ENCODE data around the gene ZCCHC7.

ZCCHC7 gene

GRCh38 chr9:37336150-37336549, 215.8 kb downstream of the ZCCHC7 start:
- H3K9ac ChIP-seq (ENCODE audit: low read length in 5 of 5): no peak overlapping the region
- H3K27ac ChIP-seq (ENCODE audit: low read depth, low read length): no peak overlapping the region
- H3K4me1 ChIP-seq (ENCODE audit: control insufficient read depth in 5 of 5, insufficient read depth in 5 of 5, low read length in 5 of 5): no peaks in the 10 kb centered on the region
- no peaks in the 10 kb centered on the region for H3K27me3 ChIP-seq (ENCODE audit: control insufficient read depth in 5 of 5, insufficient read depth in 4 of 5, low read length in 5 of 5)
- H3K36me3 ChIP-seq (ENCODE audit: control insufficient read depth in 5 of 5, insufficient read depth in 5 of 5, low read length in 5 of 5): no peaks in the 10 kb centered on the region
- H3K9me3 ChIP-seq (ENCODE audit: control insufficient read depth in 5 of 5, low read length in 5 of 5): no peaks in the 10 kb centered on the region
- H3K4me3 ChIP-seq (ENCODE audit: low read depth in 1 of 5, low read length in 5 of 5): no peak overlapping the region

- no peaks in the 10 kb centered on the region for H3K4me1 ChIP-seq (ENCODE audit: control insufficient read depth in 5 of 5, insufficient read depth in 5 of 5, low read length in 5 of 5)
- H3K4me3 ChIP-seq (ENCODE audit: low read depth in 1 of 5, low read length in 5 of 5): no peak overlapping the region
- H3K27me3 ChIP-seq (ENCODE audit: control insufficient read depth in 5 of 5, insufficient read depth in 4 of 5, low read length in 5 of 5): no peaks in the 10 kb centered on the region
- H3K27ac ChIP-seq (ENCODE audit: low read depth, low read length): no peak overlapping the region
- H3K9ac ChIP-seq (ENCODE audit: low read length in 5 of 5): no peak overlapping the region
- H3K9me3 ChIP-seq (ENCODE audit: control insufficient read depth in 5 of 5, low read length in 5 of 5): no peaks in the 10 kb centered on the region
- H3K36me3 ChIP-seq (ENCODE audit: control insufficient read depth in 5 of 5, insufficient read depth in 5 of 5, low read length in 5 of 5): no peaks in the 10 kb centered on the region
These were observed 217.0 kb downstream of the ZCCHC7 start for GRCh38 chr9:37337301-37337890.

GRCh38 chr9:37338218-37338617, 217.8 kb downstream of the ZCCHC7 start:
- Histone ChIP-seq H3K27ac (ENCODE audit: low read depth, low read length) (no peak overlapping the region), H3K36me3 (ENCODE audit: control insufficient read depth in 5 of 5, insufficient read depth in 5 of 5, low read length in 5 of 5) (no peaks in the 10 kb centered on the region), H3K9ac (ENCODE audit: low read length in 5 of 5) (no peak overlapping the region), H3K9me3 (ENCODE audit: control insufficient read depth in 5 of 5, low read length in 5 of 5) (no peaks in the 10 kb centered on the region), H3K27me3 (ENCODE audit: control insufficient read depth in 5 of 5, insufficient read depth in 4 of 5, low read length in 5 of 5) (no peaks in the 10 kb centered on the region), H3K4me1 (ENCODE audit: control insufficient read depth in 5 of 5, insufficient read depth in 5 of 5, low read length in 5 of 5) (no peaks in the 10 kb centered on the region), H3K4me3 (ENCODE audit: low read depth in 1 of 5, low read length in 5 of 5) (no peak overlapping the region)

- Histone ChIP-seq H3K27ac (ENCODE audit: low read depth, low read length) (no peak overlapping the region), H3K4me1 (ENCODE audit: control insufficient read depth in 5 of 5, insufficient read depth in 5 of 5, low read length in 5 of 5) (no peaks in the 10 kb centered on the region), H3K36me3 (ENCODE audit: control insufficient read depth in 5 of 5, insufficient read depth in 5 of 5, low read length in 5 of 5) (no peaks in the 10 kb centered on the region), H3K27me3 (ENCODE audit: control insufficient read depth in 5 of 5, insufficient read depth in 4 of 5, low read length in 5 of 5) (no peaks in the 10 kb centered on the region), H3K9ac (ENCODE audit: low read length in 5 of 5) (no peak overlapping the region), H3K9me3 (ENCODE audit: control insufficient read depth in 5 of 5, low read length in 5 of 5) (no peaks in the 10 kb centered on the region), H3K4me3 (ENCODE audit: low read depth in 1 of 5, low read length in 5 of 5) (no peak overlapping the region)
These were observed 219.5 kb downstream of the ZCCHC7 start for GRCh38 chr9:37339923-37340322.

- H3K36me3 ChIP-seq (ENCODE audit: control insufficient read depth in 5 of 5, insufficient read depth in 5 of 5, low read length in 5 of 5): peaks cover 0 to 3% (median 0%) of the 10 kb centered on the region in 5 donors
- H3K27me3 ChIP-seq (ENCODE audit: control insufficient read depth in 5 of 5, insufficient read depth in 4 of 5, low read length in 5 of 5): no peaks in the 10 kb centered on the region
- no peaks in the 10 kb centered on the region for H3K9me3 ChIP-seq (ENCODE audit: control insufficient read depth in 5 of 5, low read length in 5 of 5)
- H3K27ac ChIP-seq (ENCODE audit: low read depth, low read length): no peak overlapping the region
- no peaks in the 10 kb centered on the region for H3K4me1 ChIP-seq (ENCODE audit: control insufficient read depth in 5 of 5, insufficient read depth in 5 of 5, low read length in 5 of 5)
- H3K4me3 ChIP-seq (ENCODE audit: low read depth in 1 of 5, low read length in 5 of 5): no peak overlapping the region
- H3K9ac ChIP-seq (ENCODE audit: low read length in 5 of 5): no peak overlapping the region
These were observed 220.6 kb downstream of the ZCCHC7 start for GRCh38 chr9:37340961-37341360.

- Histone ChIP-seq H3K27me3 (ENCODE audit: control insufficient read depth in 5 of 5, insufficient read depth in 4 of 5, low read length in 5 of 5) (no peaks in the 10 kb centered on the region), H3K27ac (ENCODE audit: low read depth, low read length) (no peak overlapping the region), H3K36me3 (ENCODE audit: control insufficient read depth in 5 of 5, insufficient read depth in 5 of 5, low read length in 5 of 5) (peaks cover 0 to 3% (median 0%) of the 10 kb centered on the region in 5 donors), H3K4me3 (ENCODE audit: low read depth in 1 of 5, low read length in 5 of 5) (no peak overlapping the region), H3K9me3 (ENCODE audit: control insufficient read depth in 5 of 5, low read length in 5 of 5) (no peaks in the 10 kb centered on the region), H3K9ac (ENCODE audit: low read length in 5 of 5) (no peak overlapping the region), H3K4me1 (ENCODE audit: control insufficient read depth in 5 of 5, insufficient read depth in 5 of 5, low read length in 5 of 5) (no peaks in the 10 kb centered on the region)
These were observed 221.3 kb downstream of the ZCCHC7 start for GRCh38 chr9:37341704-37342103.

- Histone ChIP-seq H3K9ac (ENCODE audit: low read length in 5 of 5) (no peak overlapping the region), H3K4me3 (ENCODE audit: low read depth in 1 of 5, low read length in 5 of 5) (no peak overlapping the region), H3K4me1 (ENCODE audit: control insufficient read depth in 5 of 5, insufficient read depth in 5 of 5, low read length in 5 of 5) (no peaks in the 10 kb centered on the region), H3K27me3 (ENCODE audit: control insufficient read depth in 5 of 5, insufficient read depth in 4 of 5, low read length in 5 of 5) (no peaks in the 10 kb centered on the region), H3K27ac (ENCODE audit: low read depth, low read length) (no peak overlapping the region), H3K9me3 (ENCODE audit: control insufficient read depth in 5 of 5, low read length in 5 of 5) (no peaks in the 10 kb centered on the region), H3K36me3 (ENCODE audit: control insufficient read depth in 5 of 5, insufficient read depth in 5 of 5, low read length in 5 of 5) (peaks cover 0 to 3% (median 0%) of the 10 kb centered on the region in 5 donors)
These were observed 222.1 kb downstream of the ZCCHC7 start for GRCh38 chr9:37342493-37342892.

GRCh38 chr9:37342895-37343294, 222.5 kb downstream of the ZCCHC7 start:
- Histone ChIP-seq H3K36me3 (ENCODE audit: control insufficient read depth in 5 of 5, insufficient read depth in 5 of 5, low read length in 5 of 5) (peaks cover 0 to 3% (median 0%) of the 10 kb centered on the region in 5 donors), H3K27me3 (ENCODE audit: control insufficient read depth in 5 of 5, insufficient read depth in 4 of 5, low read length in 5 of 5) (no peaks in the 10 kb centered on the region), H3K9me3 (ENCODE audit: control insufficient read depth in 5 of 5, low read length in 5 of 5) (no peaks in the 10 kb centered on the region), H3K4me1 (ENCODE audit: control insufficient read depth in 5 of 5, insufficient read depth in 5 of 5, low read length in 5 of 5) (no peaks in the 10 kb centered on the region), H3K4me3 (ENCODE audit: low read depth in 1 of 5, low read length in 5 of 5) (no peak overlapping the region), H3K27ac (ENCODE audit: low read depth, low read length) (no peak overlapping the region), H3K9ac (ENCODE audit: low read length in 5 of 5) (no peak overlapping the region)

GRCh38 chr9:37343724-37344123, 223.3 kb downstream of the ZCCHC7 start:
- Histone ChIP-seq H3K4me1 (ENCODE audit: control insufficient read depth in 5 of 5, insufficient read depth in 5 of 5, low read length in 5 of 5) (no peaks in the 10 kb centered on the region), H3K27ac (ENCODE audit: low read depth, low read length) (no peak overlapping the region), H3K36me3 (ENCODE audit: control insufficient read depth in 5 of 5, insufficient read depth in 5 of 5, low read length in 5 of 5) (peaks cover 0 to 3% (median 0%) of the 10 kb centered on the region in 5 donors), H3K9ac (ENCODE audit: low read length in 5 of 5) (no peak overlapping the region), H3K27me3 (ENCODE audit: control insufficient read depth in 5 of 5, insufficient read depth in 4 of 5, low read length in 5 of 5) (no peaks in the 10 kb centered on the region), H3K4me3 (ENCODE audit: low read depth in 1 of 5, low read length in 5 of 5) (no peak overlapping the region), H3K9me3 (ENCODE audit: control insufficient read depth in 5 of 5, low read length in 5 of 5) (no peaks in the 10 kb centered on the region)

GRCh38 chr9:37345038-37345437, 224.7 kb downstream of the ZCCHC7 start:
- H3K27ac ChIP-seq (ENCODE audit: low read depth, low read length): no peak overlapping the region
- peaks cover 0 to 3% (median 2%) of the 10 kb centered on the region in 5 donors for H3K36me3 ChIP-seq (ENCODE audit: control insufficient read depth in 5 of 5, insufficient read depth in 5 of 5, low read length in 5 of 5)
- no peak overlapping the region for H3K9ac ChIP-seq (ENCODE audit: low read length in 5 of 5)
- H3K27me3 ChIP-seq (ENCODE audit: control insufficient read depth in 5 of 5, insufficient read depth in 4 of 5, low read length in 5 of 5): no peaks in the 10 kb centered on the region
- no peak overlapping the region for H3K4me3 ChIP-seq (ENCODE audit: low read depth in 1 of 5, low read length in 5 of 5)
- H3K4me1 ChIP-seq (ENCODE audit: control insufficient read depth in 5 of 5, insufficient read depth in 5 of 5, low read length in 5 of 5): no peaks in the 10 kb centered on the region
- no peaks in the 10 kb centered on the region for H3K9me3 ChIP-seq (ENCODE audit: control insufficient read depth in 5 of 5, low read length in 5 of 5)
